Naive thymus-derived CD4-positive, alpha-beta T cell (primary cell): ENCODE data around the gene PKLR. TPM values are rescaled to one million over a fixed set of nuclear protein-coding genes. Genes with fewer than 3 reads are reported as not detected.

ENCODE experiments used
- ATAC-seq: fragments of 150-1000 bp; cut with Tn5 transposase; 2 replicates; pipeline ENCODE4 v1.10.0; 2021; ENCODE audit warnings: mild to moderate bottlenecking, moderate library complexity
- CTCF ChIA-PET: fragments of 350-600 bp; sonication (Branson Sonifier 250); formaldehyde crosslinking; loops from one replicate; lab custom pipeline; 2021; ENCODE audit warnings: antibody characterized with exemption; lab: Charles Lee
- POLR2A ChIA-PET: fragments of 350-600 bp; sonication (Branson Sonifier 250); formaldehyde crosslinking; loops from one replicate; lab custom pipeline; 2021; ENCODE audit warnings: antibody characterized with exemption, inconsistent platforms; lab: Charles Lee
- DNase-seq, 9 donors: peaks; one replicate each; pipeline versions ENCODE4 v3.0.0 to v3.0.0-alpha.2; 2020 to 2022; ENCODE audit warnings: mixed read lengths in 1 of 9
- H3K27ac ChIP-seq: one replicate; pipeline ENCODE4 v1.7.0; 2013; ENCODE audit warnings: mild to moderate bottlenecking, low read depth, low read length, moderate library complexity
- H3K27me3 ChIP-seq, 2 donors: one replicate each; pipeline ENCODE4 v1.7.0; 2013; ENCODE audit warnings: low read length in 2 of 2, mild to moderate bottlenecking in 2 of 2, moderate library complexity in 2 of 2; ENCODE audit not compliant: control insufficient read depth in 2 of 2, insufficient read depth in 2 of 2
- H3K36me3 ChIP-seq, 3 experiments: 1 replicate in 2 of 3; 2 replicates in 1 of 3; pipeline ENCODE4 v1.7.0; 2013; ENCODE audit warnings: low read length in 3 of 3, mild to moderate bottlenecking in 3 of 3, moderate library complexity in 1 of 3; ENCODE audit not compliant: insufficient read depth in 3 of 3, control insufficient read depth in 2 of 3
- H3K4me1 ChIP-seq, 2 donors: one replicate each; pipeline ENCODE4 v1.7.0; 2013; ENCODE audit warnings: low read length in 2 of 2, mild to moderate bottlenecking in 2 of 2, moderate library complexity in 1 of 2; ENCODE audit not compliant: control insufficient read depth in 2 of 2, insufficient read depth in 2 of 2
- H3K4me3 ChIP-seq: 2 replicates; pipeline ENCODE4 v1.7.0; 2013; ENCODE audit warnings: mild to moderate bottlenecking, low read length
- H3K9me3 ChIP-seq, 3 experiments: 1 replicate in 2 of 3; 2 replicates in 1 of 3; pipeline ENCODE4 v1.7.0; 2013; ENCODE audit warnings: low read length in 3 of 3; ENCODE audit not compliant: control insufficient read depth in 2 of 3
- H3K27ac Mint-ChIP-seq, 9 donors: one replicate each; pipeline ENCODE4 v1.8.0; 2020 to 2022; ENCODE audit warnings: mixed read lengths in 9 of 9, mild to moderate bottlenecking in 8 of 9, moderate library complexity in 5 of 9, inconsistent platforms in 2 of 9
- H3K27me3 Mint-ChIP-seq, 5 donors: one replicate each; pipeline ENCODE4 v1.8.0; 2021 to 2022; ENCODE audit warnings: mixed read lengths in 5 of 5, mild to moderate bottlenecking in 1 of 5
- H3K36me3 Mint-ChIP-seq, 5 donors: one replicate each; pipeline ENCODE4 v1.8.0; 2020 to 2022; ENCODE audit warnings: mixed read lengths in 5 of 5, mild to moderate bottlenecking in 3 of 5, inconsistent platforms in 1 of 5
- H3K4me1 Mint-ChIP-seq, 7 donors: one replicate each; pipeline ENCODE4 v1.8.0; 2020 to 2022; ENCODE audit warnings: mixed read lengths in 7 of 7, mild to moderate bottlenecking in 3 of 7, inconsistent platforms in 1 of 7
- H3K4me3 Mint-ChIP-seq, 10 donors: one replicate each; pipeline ENCODE4 v1.8.0; 2020 to 2022; ENCODE audit warnings: mild to moderate bottlenecking in 10 of 10, mixed read lengths in 10 of 10, moderate library complexity in 6 of 10, inconsistent platforms in 2 of 10
- H3K9me3 Mint-ChIP-seq, 11 donors: one replicate each; pipeline ENCODE4 v1.8.0; 2020 to 2022; ENCODE audit warnings: mixed read lengths in 11 of 11, mild to moderate bottlenecking in 4 of 11, inconsistent platforms in 1 of 11, moderate library complexity in 1 of 11
- intact Hi-C, 2 donors: fragments of 100-400 bp; cut with micrococcal nuclease; formaldehyde crosslinking; loops; one replicate each; pipeline ENCODE4 v1.15.1; 2023
- polyA plus RNA-seq, 2 donors: library from polyadenylated mRNA; unstranded; fragments of 300-500 nt; fragmentation: Illumina TruSeq; gene quantifications; one replicate each; pipeline ENCODE4 v1.2.3, GENCODE V29; 2021
- total RNA-seq, 6 experiments: library from RNA in 5 of 6; stranded (reverse) in 5 of 6; gene quantifications; 1 replicate in 5 of 6; 2 replicates in 1 of 6; pipeline ENCODE4 v1.2.3 and lab custom pipeline; 2021 to 2026

Gene PKLR
- total and polyA plus RNA-seq, 7 experiments from 2014 or later, result 0.06 TPM; not detected in 6

- H3K4me3 ChIP-seq, result peak overlapping the region; percentile 90
- intact Hi-C loops, result no loop called here
Measured at GRCh38 chr1:155309423-155310021, 8.3 kb upstream of the PKLR start.

GRCh38 chr1:155308493-155309422, 7.5 kb upstream of the PKLR start, which contains the start of gene FDPS:
TSS of gene FDPS (plus strand) at chr1:155308866. CDS start at chr1:155309790, 924 bp downstream.
- Mint-ChIP-seq H3K4me1 (peaks cover 12 to 43% (median 27%) of the 10 kb centered on the region in 7 donors), H3K9me3 (no peaks in the 10 kb centered on the region), H3K27ac (peak within 1 kb of the TSS; percentile 89 to 98 (median 96)), H3K27me3 (no peaks in the 10 kb centered on the region), H3K36me3 (peaks cover 0 to 29% (median 7%) of the 10 kb centered on the region in 5 donors), H3K4me3 (peak within 1 kb of the TSS; percentile 88 to 99 (median 97))
- Histone ChIP-seq H3K4me3 (peak within 1 kb of the TSS; percentile 90), H3K27ac (peak within 1 kb of the TSS; percentile 87), H3K9me3 (no peaks in the 10 kb centered on the region), H3K27me3 (no peaks in the 10 kb centered on the region), H3K36me3 (peaks cover 0 to 12% (median 5%) of the 10 kb centered on the region in 3 experiments), H3K4me1 (peaks cover 11 to 20% of the 10 kb centered on the region in 2 donors)
- peak; percentile 98 for ATAC-seq
- ChIA-PET POLR2A (interaction anchor here (0.6 to 1.9 kb wide), 6 partner anchors 10 to 64 kb away, joined by 3 to 15 read pairs (median 4); no protein-coding TSS in a partner anchor), CTCF (interaction anchor here (1.1 to 1.9 kb wide), 3 partner anchors 12 to 58 kb away, joined by 4 to 10 read pairs (median 4); partner anchors contain the start of gene RUSC1)
- intact Hi-C loops, result loop anchor here (1.0 kb wide), 10 partner anchors 15 to 746 kb away; partner anchors contain the start of genes CLK2 (in 2 of the 2), HCN3 (in 2 of the 2), LAMTOR2 (in 2 of the 2) and SCAMP3 (in 2 of the 2)
- DNase-seq, result peak; percentile 83 to 98 (median 95)

More at GRCh38 chr1:155309423-155310021, 8.3 kb upstream of the PKLR start:
- peak overlapping the region; percentile 88 to 99 (median 97) for H3K4me3 Mint-ChIP-seq
- H3K27me3 ChIP-seq, result no peaks in the 10 kb centered on the region
- peaks cover 12 to 40% (median 27%) of the 10 kb centered on the region in 7 donors for H3K4me1 Mint-ChIP-seq
- H3K27me3 Mint-ChIP-seq, result no peaks in the 10 kb centered on the region
- DNase-seq, result no peak
- H3K27ac Mint-ChIP-seq, result peak overlapping the region; percentile 89 to 98 (median 96)
- no peak for ATAC-seq
- no peaks in the 10 kb centered on the region for H3K9me3 ChIP-seq
- peaks cover 11 to 20% of the 10 kb centered on the region in 2 donors for H3K4me1 ChIP-seq
- H3K27ac ChIP-seq, result peak overlapping the region; percentile 87
- no peaks in the 10 kb centered on the region for H3K9me3 Mint-ChIP-seq
- peaks cover 0 to 27% (median 7%) of the 10 kb centered on the region in 5 donors for H3K36me3 Mint-ChIP-seq
- POLR2A ChIA-PET, result interaction anchor here (0.6 to 1.1 kb wide), 3 partner anchors 14 to 66 kb away, joined by 3 read pairs; no protein-coding TSS in a partner anchor
- CTCF ChIA-PET, result no interaction called here
- H3K36me3 ChIP-seq, result peaks cover 0 to 13% (median 5%) of the 10 kb centered on the region in 3 experiments

- peak overlapping the region in 7 of 9 donors; percentile 43 to 97 (median 94) for H3K27ac Mint-ChIP-seq
- peaks cover 0 to 2% (median 0%) of the 10 kb centered on the region in 3 experiments for H3K36me3 ChIP-seq
- ATAC-seq (no peak), DNase-seq (no peak)
- H3K36me3 Mint-ChIP-seq, result peaks cover 0 to 19% (median 2%) of the 10 kb centered on the region in 5 donors
- H3K4me1 ChIP-seq, result peaks cover 11 to 20% of the 10 kb centered on the region in 2 donors
- peak overlapping the region in 5 of 10 donors; percentile 17 to 49 (median 34) for H3K4me3 Mint-ChIP-seq
- H3K9me3 ChIP-seq, result no peaks in the 10 kb centered on the region
- H3K9me3 Mint-ChIP-seq, result no peaks in the 10 kb centered on the region
- intact Hi-C loops, result no loop called here
- H3K4me3 ChIP-seq, result no peak overlapping the region
- H3K27ac ChIP-seq, result no peak overlapping the region
- ChIA-PET CTCF (interaction anchor here (0.9 to 1.9 kb wide), 4 partner anchors 15 to 282 kb away, joined by 4 to 10 read pairs (median 6); partner anchors contain the start of gene ENTREP3), POLR2A (interaction anchor here (0.7 to 1.9 kb wide), 5 partner anchors 12 to 175 kb away, joined by 3 to 15 read pairs (median 4); no protein-coding TSS in a partner anchor)
- H3K27me3 ChIP-seq, result no peaks in the 10 kb centered on the region
- no peaks in the 10 kb centered on the region for H3K27me3 Mint-ChIP-seq
- H3K4me1 Mint-ChIP-seq, result peaks cover 12 to 35% (median 27%) of the 10 kb centered on the region in 7 donors
Measured at GRCh38 chr1:155307247-155307740, 6.1 kb upstream of the PKLR start.

- H3K9me3 ChIP-seq, result no peaks in the 10 kb centered on the region
- DNase-seq (no peak), ATAC-seq (no peak)
- intact Hi-C loops, result no loop called here
- H3K27me3 Mint-ChIP-seq, result peaks cover 0 to 8% (median 0%) of the 10 kb centered on the region in 5 donors
- H3K4me3 Mint-ChIP-seq, result peak overlapping the region in 2 of 10 donors; percentile 42 to 47
- peaks cover 10 to 26% (median 21%) of the 10 kb centered on the region in 7 donors for H3K4me1 Mint-ChIP-seq
- peaks cover 0 to 9% (median 0%) of the 10 kb centered on the region in 5 donors for H3K36me3 Mint-ChIP-seq
- ChIA-PET CTCF (interaction anchor here (0.8 kb wide), 1 partner anchor 58 kb away, joined by 3 read pairs; no protein-coding TSS in a partner anchor), POLR2A (interaction anchor here (0.6 kb wide), 1 partner anchor 54 kb away, joined by 3 read pairs; no protein-coding TSS in a partner anchor)
- H3K27me3 ChIP-seq, result no peaks in the 10 kb centered on the region
- H3K4me1 ChIP-seq, result peaks cover 11 to 20% of the 10 kb centered on the region in 2 donors
- H3K27ac Mint-ChIP-seq, result peak overlapping the region in 3 of 9 donors; percentile 34 to 72 (median 56)
- H3K9me3 Mint-ChIP-seq, result no peaks in the 10 kb centered on the region
- no peak overlapping the region for H3K4me3 ChIP-seq
- H3K27ac ChIP-seq, result no peak overlapping the region
- H3K36me3 ChIP-seq, result no peaks in the 10 kb centered on the region
Measured at GRCh38 chr1:155305881-155306391, 4.7 kb upstream of the PKLR start.

- POLR2A ChIA-PET, result no interaction called here
- Histone ChIP-seq H3K27me3 (no peaks in the 10 kb centered on the region), H3K4me3 (no peak overlapping the region), H3K4me1 (peaks cover 4 to 11% of the 10 kb centered on the region in 2 donors), H3K36me3 (no peaks in the 10 kb centered on the region), H3K9me3 (no peaks in the 10 kb centered on the region), H3K27ac (no peak overlapping the region)
- peaks cover 5 to 14% (median 11%) of the 10 kb centered on the region in 7 donors for H3K4me1 Mint-ChIP-seq
- H3K9me3 Mint-ChIP-seq, result no peaks in the 10 kb centered on the region
- ATAC-seq, result no peak
- CTCF ChIA-PET, result no interaction called here
- intact Hi-C loops, result no loop called here
- DNase-seq, result no peak
- no peak overlapping the region for H3K27ac Mint-ChIP-seq
- H3K4me3 Mint-ChIP-seq, result no peak overlapping the region
- peaks cover 0 to 8% (median 0%) of the 10 kb centered on the region in 5 donors for H3K27me3 Mint-ChIP-seq
- peaks cover 0 to 2% (median 0%) of the 10 kb centered on the region in 5 donors for H3K36me3 Mint-ChIP-seq
Measured at GRCh38 chr1:155304558-155305063, 3.4 kb upstream of the PKLR start.
